HG03175 (cell line): ENCODE measurements around the gene MSANTD2.
A peak's percentile ranks its signal among the peaks of the same experiment; 100 is the strongest.
"Not testable (repeated sequence)": the region's sequence is repeated elsewhere in the genome, so short reads cannot be mapped to it uniquely, and the experiment has no call there.

Experiments used
- ATAC-seq: cut with Tn5 transposase; IDR thresholded peaks from one replicate; pipeline ENCODE4 v1.9.1; 2021; ENCODE audit warnings: mild to moderate bottlenecking, moderate library complexity; ENCODE audit not compliant: unreplicated experiment

Gene MSANTD2

DNA sequence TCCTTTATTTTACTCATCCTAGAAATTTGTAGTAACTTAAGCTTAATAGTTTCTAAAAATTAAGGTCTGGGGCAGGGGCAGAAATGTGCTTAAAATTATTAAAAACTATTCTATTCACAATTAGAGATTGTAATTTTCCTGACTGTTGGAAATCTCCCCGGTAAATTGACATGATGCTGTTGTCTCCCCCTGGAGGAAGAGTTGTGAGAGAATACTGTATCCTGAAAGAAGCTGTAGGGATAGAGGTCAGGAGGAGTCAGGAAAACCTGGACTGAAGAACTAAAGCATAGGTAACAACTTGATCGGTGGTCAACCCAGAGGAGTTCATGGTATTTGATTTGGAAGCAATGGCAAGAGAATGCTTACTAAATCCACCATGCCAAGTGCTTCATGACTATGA, 21.9 kb downstream of the MSANTD2 start:
- no peak for ATAC-seq

DNA sequence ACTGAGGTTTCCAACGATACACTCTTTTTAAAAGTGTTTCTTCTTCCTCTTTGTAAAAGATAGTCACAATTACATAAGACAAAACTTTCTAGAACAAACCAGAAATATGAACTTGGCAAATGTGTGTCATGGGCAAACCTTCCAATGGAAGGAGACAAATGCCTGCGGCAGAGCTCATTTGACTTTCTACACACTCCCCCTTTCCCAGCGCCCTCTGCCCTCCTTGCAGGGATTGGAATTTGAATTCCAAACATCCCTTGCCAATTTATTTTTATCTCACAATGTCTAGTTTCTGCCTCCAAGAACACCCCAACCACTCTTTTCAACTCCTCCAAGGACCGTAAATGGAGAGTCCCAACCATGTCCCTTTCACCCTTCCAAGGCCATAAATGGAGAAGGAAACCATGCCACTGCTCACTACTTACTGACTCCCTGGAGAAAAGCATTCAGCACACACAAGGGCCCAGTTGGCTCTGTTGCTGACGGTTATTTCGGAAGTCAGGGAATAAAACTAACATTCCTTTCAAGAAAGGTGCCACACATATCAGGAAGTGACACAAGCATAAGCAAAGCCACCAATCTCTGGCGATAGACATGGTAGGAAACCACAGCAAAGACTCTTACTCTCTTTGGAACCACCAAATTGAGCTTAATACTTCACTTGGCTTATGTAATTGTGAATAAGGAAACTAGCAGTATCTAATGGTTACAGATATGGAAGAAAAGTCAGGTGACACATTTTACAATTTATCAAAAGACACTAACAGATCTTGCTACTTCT, 23.2 kb downstream of the MSANTD2 start:
- ATAC-seq = no peak

DNA sequence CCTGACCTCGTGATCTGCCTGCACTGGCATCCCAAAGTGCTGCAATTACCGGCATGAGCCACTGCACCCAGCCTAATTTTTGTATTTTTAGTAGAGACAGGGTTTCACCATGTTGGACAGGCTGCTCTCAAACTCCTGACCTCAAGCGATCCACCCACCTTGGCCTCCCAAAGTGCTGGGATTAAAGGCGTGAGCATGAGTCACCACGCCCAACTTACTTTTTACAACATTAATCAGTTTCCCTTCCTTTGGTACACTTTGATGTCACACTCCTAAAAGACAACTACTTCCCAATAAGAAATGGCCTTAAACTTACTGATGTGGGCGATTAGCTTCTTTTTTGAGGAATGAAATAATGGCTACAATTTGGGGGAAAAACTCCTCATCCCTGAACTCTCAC, 29.2 kb downstream of the MSANTD2 start:
- not testable (repeated sequence) for ATAC-seq

DNA sequence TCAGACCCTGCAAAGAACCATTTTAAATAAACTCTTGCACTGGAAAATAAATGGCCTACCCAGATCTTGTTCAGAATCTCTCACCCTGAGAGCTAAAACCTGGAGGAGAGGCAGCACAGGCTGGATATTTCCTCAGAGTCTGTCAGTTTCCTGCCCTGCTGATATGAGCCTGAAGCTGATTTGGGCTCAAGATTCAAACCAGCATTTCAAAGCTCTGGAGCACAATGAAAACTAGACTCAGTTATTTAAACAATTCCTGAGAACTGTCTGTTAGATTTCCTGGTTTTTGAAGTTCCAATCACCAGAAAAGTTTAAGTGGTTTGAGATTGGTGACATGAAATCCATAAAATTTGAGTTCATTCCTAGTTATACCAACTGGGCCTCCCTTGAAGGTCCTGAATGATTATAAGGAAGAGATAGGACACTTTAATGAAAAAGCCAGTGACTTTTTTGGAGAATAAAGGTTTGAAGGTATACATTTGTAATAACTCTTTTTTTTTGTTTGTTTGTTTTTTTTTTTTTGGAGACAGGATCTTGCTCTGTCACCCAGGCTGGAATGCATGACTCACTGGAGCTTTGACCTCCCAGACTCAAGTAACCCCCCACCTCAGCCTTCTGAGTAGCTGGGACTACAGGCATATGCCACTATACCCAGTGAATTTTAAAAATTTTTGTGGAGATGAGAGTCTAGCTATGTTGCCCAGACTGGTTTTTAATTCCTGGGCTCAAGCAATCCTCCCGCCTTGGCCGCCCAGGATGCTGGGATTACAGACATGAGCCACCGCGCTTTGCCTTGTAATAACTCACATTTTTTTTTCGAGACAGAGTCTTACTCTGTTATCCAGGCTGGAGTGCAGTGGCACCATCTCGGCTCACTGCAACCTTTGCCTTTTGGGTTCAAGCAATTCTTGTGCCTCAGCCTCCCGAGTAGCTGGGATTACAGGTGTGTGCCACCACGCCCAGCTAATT, 30.1 kb downstream of the MSANTD2 start:
- ATAC-seq = no peak

DNA sequence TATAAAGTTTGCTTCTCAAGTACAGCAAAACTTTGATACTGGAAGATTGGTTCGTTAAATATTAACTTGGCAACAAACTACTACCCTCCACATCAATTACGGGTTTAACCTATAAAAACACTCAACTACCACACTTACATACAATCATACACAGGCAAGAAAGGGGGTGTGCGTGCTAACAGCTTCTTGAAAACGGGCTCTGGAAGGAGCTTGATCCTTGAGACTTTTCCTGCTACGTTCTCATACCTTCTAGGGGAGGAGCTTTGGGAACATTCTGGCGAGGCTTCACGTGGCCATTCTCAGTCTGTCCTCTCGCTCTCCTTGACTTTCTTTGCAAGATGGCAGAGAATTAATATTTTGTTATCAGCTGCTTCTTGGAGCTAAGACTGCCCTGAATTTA, 31.3 kb downstream of the MSANTD2 start:
- no peak for ATAC-seq

DNA sequence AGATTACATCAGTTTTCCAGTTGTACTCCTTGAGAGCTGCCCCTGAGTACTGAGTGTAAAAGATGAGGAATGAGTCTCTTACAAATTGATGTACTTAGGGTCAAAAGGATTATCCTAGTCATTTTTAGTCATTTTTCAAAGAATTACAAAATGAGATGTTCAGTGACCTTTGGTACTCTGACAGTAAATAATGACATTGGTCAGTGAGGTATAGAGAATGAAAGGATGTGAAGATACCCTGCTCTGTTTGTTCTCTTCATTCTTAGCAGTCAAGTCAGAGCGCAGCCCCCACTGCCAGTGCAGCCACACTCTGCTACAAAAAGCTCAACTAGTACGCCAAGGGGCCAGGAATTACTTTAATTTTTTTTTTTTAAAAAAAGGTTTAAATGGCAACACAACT, 34.0 kb downstream of the MSANTD2 start:
- ATAC-seq = no peak

DNA sequence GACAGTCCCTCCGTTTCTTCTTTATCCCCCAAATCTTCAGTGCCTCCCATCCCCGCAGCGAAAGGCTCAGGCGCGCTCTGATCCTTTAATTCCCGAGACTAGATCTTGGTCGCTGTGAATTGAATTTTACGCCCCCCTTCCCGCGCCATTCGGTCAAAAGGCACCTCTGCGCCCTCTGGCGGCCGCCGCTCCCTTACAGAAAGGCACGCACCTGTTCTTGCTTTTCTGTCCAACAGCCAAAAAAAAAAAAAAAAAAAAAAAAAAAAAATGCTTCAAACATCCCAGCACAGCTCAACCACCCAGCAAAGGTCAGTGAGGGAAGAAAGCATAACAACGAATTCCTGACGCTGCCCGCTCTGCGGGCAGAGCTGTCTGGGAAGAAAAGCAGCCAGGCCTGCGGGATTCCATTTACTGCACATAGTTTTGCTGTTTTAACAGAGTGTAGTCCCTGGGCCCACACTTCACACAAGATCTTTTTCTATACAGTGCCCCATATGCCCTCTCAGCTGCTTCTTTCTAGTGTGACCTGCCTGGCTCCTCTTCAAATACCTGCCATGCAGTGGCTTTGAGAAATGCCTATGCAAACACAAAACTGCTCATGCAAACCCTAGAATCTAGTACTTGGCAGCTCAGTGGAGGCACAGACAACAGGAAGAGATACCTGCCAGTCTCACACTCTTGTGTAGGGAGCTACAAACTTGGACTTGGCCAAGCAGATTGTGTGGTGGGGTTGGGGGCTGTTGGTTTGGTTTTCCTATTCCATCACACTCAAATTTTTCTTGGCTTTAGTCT, 36.9 kb downstream of the MSANTD2 start:
- ATAC-seq = peak; percentile 33

DNA sequence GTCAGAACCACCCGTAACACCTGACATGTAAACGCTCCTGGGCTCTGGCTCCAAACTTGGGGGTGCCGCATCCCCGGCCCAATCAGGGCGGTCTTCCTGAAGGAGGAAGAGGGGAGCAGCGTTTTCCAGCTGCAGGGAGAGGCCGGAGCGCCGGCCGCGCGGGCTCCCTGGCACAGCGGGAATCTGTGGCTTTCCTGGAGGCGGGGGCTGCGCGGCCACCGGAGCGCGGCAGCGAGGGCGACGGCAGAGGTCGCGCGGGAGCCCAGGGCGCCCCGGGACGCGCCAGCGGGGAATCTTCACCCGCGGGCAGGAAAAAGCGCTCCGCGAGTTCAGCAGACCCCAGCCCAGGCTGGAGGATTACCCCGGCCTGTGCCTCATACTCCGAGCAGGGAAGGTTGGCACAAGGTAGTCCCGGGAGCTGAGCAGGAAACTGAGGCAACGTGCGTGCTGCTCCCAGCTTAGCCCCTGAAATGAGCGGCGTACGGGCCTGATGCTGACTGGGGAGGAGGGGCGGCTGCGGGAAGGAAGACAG, 37.5 kb downstream of the MSANTD2 start:
- peak; percentile 5 for ATAC-seq

DNA sequence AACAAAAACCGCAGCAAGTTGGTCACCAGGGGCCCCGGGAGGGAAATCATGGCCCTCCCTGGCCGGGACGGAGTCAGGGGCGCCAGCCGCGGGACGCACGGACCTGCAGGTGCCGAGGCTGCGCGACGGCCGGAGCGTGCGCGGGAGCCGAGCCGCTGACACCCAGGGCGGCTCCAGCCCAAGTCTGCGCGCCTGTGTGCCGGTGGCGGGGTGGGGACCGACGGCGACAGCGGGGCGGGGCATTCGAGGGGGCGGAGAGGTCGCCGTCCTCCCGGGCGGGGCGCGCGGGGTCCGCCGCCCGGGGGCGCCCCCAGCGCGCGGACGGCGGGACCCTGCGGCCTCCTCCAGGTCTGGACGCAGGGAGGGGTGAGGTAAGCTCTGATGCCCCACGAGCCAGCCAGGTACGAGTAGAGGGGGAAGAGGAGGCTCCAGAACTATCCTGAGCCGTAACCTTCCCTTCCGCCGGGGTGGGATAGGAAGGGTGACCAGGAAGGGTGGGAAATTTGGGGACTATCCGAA, 38.0 kb downstream of the MSANTD2 start, which contains the start of gene ESAM:
TSS of gene ESAM (minus strand) at position 186 of the 519 bp plus-strand sequence. CDS start at position 50, 136 bp downstream.
- peak; percentile 55 for ATAC-seq

DNA sequence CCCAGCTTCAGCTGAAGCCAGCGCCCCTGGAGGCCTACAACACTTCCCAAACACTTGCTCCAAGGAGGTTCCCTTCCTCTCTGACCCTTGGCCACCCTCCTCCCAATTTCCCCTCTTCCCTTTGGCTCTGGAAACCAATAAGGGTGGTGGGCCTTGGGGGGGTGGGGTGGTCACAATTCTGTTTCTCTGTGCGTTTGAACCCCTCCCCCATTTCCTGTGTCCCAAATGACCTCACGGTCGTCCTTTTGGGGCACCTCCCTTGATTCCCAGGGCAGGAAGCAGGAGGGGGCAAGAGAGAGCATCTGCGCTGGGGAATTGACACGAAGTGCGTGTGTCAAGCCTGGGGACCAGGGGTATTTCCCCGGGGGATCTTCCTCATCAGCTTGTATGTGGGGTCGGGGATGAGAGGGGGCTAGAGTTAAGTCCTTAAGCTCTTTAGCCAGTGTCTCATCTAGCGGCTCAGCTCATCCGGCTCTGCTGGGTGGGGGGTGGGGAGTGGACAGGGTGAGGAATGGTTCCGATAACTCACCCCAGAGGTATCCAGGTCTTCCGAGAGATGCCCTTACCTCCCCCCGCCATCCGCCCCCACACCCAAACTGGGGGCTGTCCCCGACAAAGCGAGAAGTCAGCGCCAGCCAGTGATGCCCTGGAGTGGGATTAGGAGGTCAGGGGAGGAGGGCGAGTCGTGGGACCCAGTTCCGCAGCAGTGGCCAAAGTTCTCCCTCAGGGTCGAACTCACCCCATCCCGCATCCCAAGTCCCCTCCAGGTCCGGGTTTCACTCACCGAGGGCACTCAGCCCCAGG, 38.7 kb downstream of the MSANTD2 start:
- ATAC-seq = no peak

DNA sequence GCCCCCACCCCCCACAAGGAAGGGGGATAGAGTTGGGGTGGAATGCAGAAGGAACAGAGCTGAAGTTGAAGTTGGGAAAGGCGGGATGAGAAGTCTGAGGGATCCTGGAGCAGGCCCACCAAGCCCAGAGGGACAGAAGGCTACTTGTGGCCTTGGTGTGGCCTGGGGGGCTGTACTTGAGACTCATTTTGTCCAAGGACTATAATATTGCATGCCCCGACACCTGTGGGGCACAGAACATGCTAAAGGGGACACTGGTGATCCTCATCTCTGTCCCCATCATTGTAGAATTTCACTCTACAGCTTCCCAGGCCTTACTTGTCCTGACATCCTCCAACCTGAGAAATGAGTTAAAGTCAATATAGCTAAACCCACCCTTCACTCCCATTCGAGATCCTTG, 39.4 kb downstream of the MSANTD2 start:
- ATAC-seq = no peak

DNA sequence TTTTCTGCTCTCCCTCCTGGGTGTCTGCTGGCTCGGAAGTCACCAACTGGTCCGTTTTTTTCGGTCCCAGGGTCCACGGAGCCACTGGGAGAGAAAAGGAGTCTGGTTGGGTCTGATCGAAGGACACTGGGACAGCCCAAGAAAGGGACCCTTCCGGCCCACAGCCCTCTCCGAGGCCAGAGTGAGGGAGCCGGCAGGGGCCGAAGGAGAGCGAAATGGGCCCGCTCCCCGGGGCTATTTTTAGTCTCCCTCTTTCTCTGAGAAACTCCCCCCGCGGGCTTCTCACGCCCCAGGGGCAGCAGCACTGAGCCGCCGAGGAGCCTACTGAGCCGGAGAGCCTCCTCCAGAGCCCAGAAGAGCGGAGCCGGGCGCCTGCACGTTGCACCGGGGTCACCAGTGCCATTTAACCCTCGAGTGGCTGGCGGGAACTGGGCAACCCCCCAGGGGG, 40.0 kb downstream of the MSANTD2 start:
- ATAC-seq = peak; percentile 21

DNA sequence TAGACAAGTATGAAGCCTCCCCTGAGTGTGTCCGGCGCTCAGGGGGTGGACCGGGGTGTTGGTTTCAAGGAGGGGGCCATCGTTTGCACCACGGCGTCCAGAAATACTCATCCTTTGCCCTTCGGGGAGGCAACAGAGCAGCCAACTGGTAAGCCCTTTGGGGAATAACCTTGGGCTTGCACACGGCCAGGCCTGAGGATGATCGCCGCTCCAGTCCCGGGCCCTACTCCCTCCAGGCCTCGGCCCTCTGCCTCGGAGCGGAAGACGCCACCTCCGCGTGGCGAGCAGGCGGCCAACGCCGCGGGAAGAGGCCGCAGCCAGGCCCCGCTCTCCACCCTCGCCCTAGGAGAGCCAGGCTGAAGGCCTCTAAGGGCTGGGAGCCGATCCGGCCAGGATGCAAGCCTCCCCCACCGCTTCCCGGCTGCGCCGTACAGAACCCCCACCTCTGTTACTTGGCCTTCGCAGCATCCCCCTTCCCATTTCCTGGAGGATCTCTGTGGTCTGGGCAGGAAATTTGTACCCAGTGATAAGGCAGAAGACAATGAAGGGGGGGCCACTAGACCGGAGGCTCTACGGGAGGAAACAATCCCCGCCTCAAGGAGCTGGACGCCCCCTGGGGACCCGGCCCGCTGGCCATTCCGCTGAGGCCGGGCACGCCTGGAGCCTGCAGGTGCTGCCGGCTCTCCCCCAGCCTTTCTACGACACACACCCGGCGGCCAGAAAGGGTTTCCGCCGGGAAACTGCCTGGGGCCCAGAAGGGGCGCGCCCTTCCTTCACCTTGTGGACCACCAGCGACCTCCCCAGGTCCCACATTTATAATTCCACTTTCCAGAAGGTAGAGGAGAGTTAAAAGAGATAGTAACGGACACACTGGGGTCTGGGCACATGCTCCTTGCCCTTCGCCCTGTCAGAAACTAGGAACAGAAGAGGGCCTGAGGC, 40.7 kb downstream of the MSANTD2 start:
- no peak for ATAC-seq

DNA sequence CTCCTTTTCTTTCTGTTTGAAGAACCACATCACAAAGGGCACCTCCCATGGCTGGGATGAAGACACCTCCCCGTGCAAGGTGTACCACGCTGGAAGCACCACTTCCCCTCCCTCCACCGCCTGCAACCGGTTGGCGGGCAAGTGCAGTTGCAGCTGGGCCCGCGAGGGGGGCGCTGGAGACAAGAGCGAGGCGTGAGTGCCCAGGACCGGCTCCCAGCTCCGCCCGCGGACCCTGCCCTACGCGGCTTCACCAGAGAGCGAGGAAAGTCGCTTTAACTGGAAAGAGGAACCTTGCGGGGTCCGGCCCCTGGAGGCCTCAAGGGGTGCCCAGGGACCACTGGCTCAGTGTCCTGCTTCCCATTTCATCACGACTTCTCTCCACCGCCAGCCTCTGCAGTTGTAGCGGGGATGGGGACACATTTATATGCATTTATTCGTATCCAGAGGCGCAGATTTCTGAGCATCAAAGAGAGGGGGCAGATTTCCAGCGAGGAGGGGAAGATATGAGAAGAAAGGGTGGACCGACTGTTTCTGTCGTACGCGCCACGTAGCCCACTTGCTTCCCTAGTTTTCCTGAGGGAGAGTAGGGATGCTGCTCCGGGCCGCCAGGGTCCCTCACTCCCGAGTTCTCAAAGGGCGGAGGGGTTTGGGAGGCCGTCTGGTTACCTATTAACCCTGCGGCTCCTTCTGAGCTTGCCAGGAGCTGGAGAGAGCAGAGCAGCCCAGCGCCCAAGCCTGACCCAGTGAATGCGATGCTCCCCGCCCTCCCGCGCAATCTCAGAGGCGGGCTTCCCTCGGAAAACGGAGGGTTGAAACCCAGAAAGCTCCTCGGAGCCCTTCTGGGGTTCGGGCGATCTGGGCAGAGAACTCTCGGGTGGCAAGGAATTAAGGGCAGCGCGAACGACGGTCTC, 41.6 kb downstream of the MSANTD2 start:
- peak; percentile 60 for ATAC-seq

DNA sequence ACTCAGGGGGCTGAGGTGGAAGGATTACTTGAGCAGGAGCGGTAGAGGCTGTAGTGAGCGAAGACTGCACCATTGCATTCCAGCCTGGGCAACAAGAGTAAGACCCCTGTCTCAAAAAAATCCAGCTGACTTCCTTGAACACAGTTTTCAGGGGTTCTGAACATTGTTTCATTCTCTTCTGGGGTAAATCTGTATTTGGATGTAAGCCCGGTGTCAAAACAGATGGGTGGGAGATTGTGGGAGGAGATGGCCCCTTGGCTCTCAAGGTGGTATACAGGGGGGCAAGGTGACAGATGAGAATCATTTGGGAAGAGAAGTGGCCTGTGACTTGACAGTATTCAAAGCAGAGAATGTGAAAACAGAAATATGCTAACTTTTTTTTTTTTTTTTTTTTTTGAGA, 42.9 kb downstream of the MSANTD2 start:
- ATAC-seq = no peak

DNA sequence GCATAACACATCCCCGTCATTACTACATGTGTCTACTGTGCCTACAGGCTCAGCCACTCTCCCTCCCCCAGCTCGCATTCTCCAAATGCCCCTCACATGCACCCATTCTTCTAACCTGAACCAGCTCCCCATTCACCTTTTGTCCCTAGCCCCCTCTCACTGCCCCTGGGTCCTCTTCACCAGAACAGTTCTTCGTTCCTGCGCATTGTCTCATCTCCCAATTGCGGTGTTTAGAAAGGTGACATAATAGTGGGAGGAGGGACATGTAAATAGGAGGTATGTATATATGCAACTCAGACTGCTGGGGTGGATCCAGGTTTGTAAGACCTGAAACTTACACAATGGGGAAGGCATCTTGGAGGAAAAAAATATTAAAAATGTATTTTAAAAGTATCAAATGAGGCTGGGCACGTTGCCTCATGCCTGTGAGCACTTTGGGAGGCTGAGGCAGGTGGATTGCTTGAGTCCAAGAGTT, 43.4 kb downstream of the MSANTD2 start:
- ATAC-seq = no peak

DNA sequence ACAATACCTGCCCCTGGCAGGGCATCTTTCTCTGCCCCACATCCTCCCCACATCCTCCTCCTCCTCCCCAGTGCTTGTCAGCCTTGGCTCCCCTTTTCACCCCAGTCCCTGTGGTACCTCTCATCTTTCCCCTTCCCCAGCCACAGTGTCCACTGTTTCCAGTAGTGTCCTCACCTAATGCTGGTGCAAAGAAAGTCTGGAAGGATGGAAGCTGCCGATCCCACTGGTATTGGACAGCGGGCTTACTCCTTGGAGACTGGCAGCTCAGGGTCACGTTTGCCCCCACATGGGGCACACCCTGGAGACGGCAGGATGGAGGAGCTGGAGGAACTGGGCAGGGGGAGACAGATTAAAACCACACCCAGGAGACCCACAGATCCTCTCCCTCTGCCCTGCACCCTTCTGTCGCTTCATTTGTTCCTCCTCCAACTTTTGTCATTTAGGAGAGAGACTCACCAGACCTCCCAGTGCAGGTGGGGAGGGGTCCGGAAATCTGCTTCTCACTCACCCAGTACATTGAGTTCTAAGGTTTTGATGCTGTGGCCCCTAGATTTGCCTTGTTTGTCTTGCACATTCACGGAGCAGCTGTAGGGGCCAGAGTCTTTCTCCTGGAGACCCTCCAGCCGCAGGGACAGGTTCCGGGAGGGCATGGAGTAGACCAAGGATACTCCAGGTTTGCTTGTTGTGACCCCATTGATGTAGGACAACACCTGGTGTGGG, 44.0 kb downstream of the MSANTD2 start:
- no peak for ATAC-seq
